Keratinocyte (primary cell): ENCODE results near the gene UNC5A. TPM values are rescaled to one million over a fixed set of nuclear protein-coding genes. Genes with fewer than 3 reads are reported as not detected.

Source experiments
- DNase-seq: peaks from one replicate; pipeline ENCODE4 v3.0.0-alpha.2; 2011; ENCODE audit warnings: low read depth, missing footprints, low spot score
- FAIRE-seq: peaks from 2 replicates; lab custom pipeline; 2011; peaks lifted over from hg19 to GRCh38; lab: Jason Lieb, UNC
- H2AFZ ChIP-seq: 2 replicates; pipeline ENCODE4 v1.6.0; 2012; ENCODE audit warnings: low read length, control low read depth, inconsistent platforms; ENCODE audit not compliant: control insufficient read depth
- H3K27ac ChIP-seq: 2 replicates; pipeline ENCODE4 v1.5.1; 2011; ENCODE audit warnings: low read length; ENCODE audit not compliant: control insufficient read depth, insufficient read depth
- H3K27me3 ChIP-seq: 3 replicates; pipeline ENCODE4 v1.6.0; 2011; ENCODE audit warnings: low read length; ENCODE audit not compliant: control insufficient read depth, insufficient read depth; ENCODE audit errors: extremely low read depth
- H3K36me3 ChIP-seq, 2 experiments: 2 replicates in 1 of 2; 3 replicates in 1 of 2; pipeline ENCODE4 v1.5.1; 2011; ENCODE audit warnings: low read length in 2 of 2, mild to moderate bottlenecking in 1 of 2; ENCODE audit not compliant: control insufficient read depth in 2 of 2, insufficient read depth in 2 of 2; ENCODE audit errors: extremely low read depth in 1 of 2
- H3K4me1 ChIP-seq: 3 replicates; pipeline ENCODE4 v1.5.1; 2011; ENCODE audit warnings: low read length; ENCODE audit not compliant: control insufficient read depth, insufficient read depth; ENCODE audit errors: extremely low read depth
- H3K4me2 ChIP-seq: 3 replicates; pipeline ENCODE4 v1.6.0; 2011; ENCODE audit warnings: low read depth, low read length; ENCODE audit not compliant: control insufficient read depth, insufficient read depth; ENCODE audit errors: extremely low read depth
- H3K4me3 ChIP-seq, 3 experiments: fragments of 200-600 bp in 1 of 3; sonication (generic) in 1 of 3; 2 replicates in 2 of 3; 3 replicates in 1 of 3; pipeline ENCODE4 v1.5.1; 2011 to 2016; ENCODE audit warnings: low read length in 3 of 3, mild to moderate bottlenecking in 3 of 3, control low read depth in 2 of 3, inconsistent platforms in 1 of 3, low read depth in 1 of 3, mixed read lengths in 1 of 3, mixed run types in 1 of 3, moderate library complexity in 1 of 3; ENCODE audit not compliant: control insufficient read depth in 2 of 3, insufficient read depth in 2 of 3; ENCODE audit errors: extremely low read depth in 1 of 3
- H3K79me2 ChIP-seq: 2 replicates; pipeline ENCODE4 v1.6.0; 2012; ENCODE audit warnings: low read length; ENCODE audit not compliant: control insufficient read depth, insufficient read depth
- H3K9ac ChIP-seq: 3 replicates; pipeline ENCODE4 v1.6.0; 2011; ENCODE audit warnings: low read length; ENCODE audit not compliant: control insufficient read depth, insufficient read depth; ENCODE audit errors: extremely low read depth
- H3K9me1 ChIP-seq: 3 replicates; pipeline ENCODE4 v1.6.0; 2011; ENCODE audit warnings: low read length; ENCODE audit not compliant: control insufficient read depth, insufficient read depth; ENCODE audit errors: extremely low read depth
- H3K9me3 ChIP-seq: 2 replicates; pipeline ENCODE4 v1.5.1; 2012; ENCODE audit warnings: low read depth, low read length; ENCODE audit not compliant: control insufficient read depth
- H4K20me1 ChIP-seq: 3 replicates; pipeline ENCODE4 v1.6.0; 2011; ENCODE audit warnings: low read length; ENCODE audit not compliant: control insufficient read depth, insufficient read depth; ENCODE audit errors: extremely low read depth
- EZH2 ChIP-seq: IDR thresholded peaks from one replicate; pipeline ENCODE4 v1.6.1; 2012; ENCODE audit warnings: inconsistent platforms, mild to moderate bottlenecking, low read length, moderate library complexity
- dilution Hi-C: fragments of 300-500 bp; cut with MboI; formaldehyde crosslinking; loops from one replicate; pipeline ENCODE4 v1.7.0; 2020; ENCODE audit warnings: low sequenced_read_pairs; ENCODE audit not compliant: extremely low pct_ligation_motif_present
- polyA plus RNA-seq, 5 experiments: library from polyadenylated mRNA; depleted of rRNA in 3 of 5; stranded (reverse) in 3 of 5; stranded (forward) in 1 of 5; unstranded in 1 of 5; fragments of >200 nt; gene quantifications; 1 replicate in 1 of 5; 2 replicates in 3 of 5; 3 replicates in 1 of 5; pipeline versions ENCODE4 v1.2.1 to v1.2.3, GENCODE V29; 2011 to 2012; ENCODE audit warnings: missing spikeins in 2 of 5, low read depth in 1 of 5, low replicate concordance in 1 of 5
- TF ChIP-seq, protein P1 (sequence below), 3 experiments: IDR thresholded peaks in 1 of 3; conservative IDR thresholded peaks in 1 of 3; optimal IDR thresholded peaks in 1 of 3; 2 replicates in 2 of 3; 3 replicates in 1 of 3; pipeline versions ENCODE3 to v1.5.1; 2011; ENCODE audit warnings: low read length in 3 of 3, mild to moderate bottlenecking in 3 of 3, moderate library complexity in 2 of 3, control low read depth in 1 of 3, inconsistent platforms in 1 of 3; ENCODE audit not compliant: insufficient read depth in 2 of 3; ENCODE audit errors: extremely low read depth in 1 of 3

Gene UNC5A
- polyA plus RNA-seq, 1 donor (not counting 4 experiments of a cell fraction or from before 2014, with no cell fraction given) = not detected

- Histone ChIP-seq H3K4me1 (no peaks in the 10 kb centered on the region), H3K4me2 (no peak overlapping the region), H3K27me3 (peaks cover 29% of the 10 kb centered on the region), H3K36me3 (no peaks in the 10 kb centered on the region), H4K20me1 (no peaks in the 10 kb centered on the region), H3K9me3 (no peaks in the 10 kb centered on the region), H3K79me2 (no peaks in the 10 kb centered on the region), H3K27ac (no peak overlapping the region), H3K9me1 (no peaks in the 10 kb centered on the region), H3K4me3 (no peak overlapping the region), H2AFZ (no peak overlapping the region), H3K9ac (no peak overlapping the region)
- no peak for FAIRE-seq
- DNase-seq = no peak
- dilution Hi-C loops = no loop called here
- TF ChIP-seq, protein P1, sequence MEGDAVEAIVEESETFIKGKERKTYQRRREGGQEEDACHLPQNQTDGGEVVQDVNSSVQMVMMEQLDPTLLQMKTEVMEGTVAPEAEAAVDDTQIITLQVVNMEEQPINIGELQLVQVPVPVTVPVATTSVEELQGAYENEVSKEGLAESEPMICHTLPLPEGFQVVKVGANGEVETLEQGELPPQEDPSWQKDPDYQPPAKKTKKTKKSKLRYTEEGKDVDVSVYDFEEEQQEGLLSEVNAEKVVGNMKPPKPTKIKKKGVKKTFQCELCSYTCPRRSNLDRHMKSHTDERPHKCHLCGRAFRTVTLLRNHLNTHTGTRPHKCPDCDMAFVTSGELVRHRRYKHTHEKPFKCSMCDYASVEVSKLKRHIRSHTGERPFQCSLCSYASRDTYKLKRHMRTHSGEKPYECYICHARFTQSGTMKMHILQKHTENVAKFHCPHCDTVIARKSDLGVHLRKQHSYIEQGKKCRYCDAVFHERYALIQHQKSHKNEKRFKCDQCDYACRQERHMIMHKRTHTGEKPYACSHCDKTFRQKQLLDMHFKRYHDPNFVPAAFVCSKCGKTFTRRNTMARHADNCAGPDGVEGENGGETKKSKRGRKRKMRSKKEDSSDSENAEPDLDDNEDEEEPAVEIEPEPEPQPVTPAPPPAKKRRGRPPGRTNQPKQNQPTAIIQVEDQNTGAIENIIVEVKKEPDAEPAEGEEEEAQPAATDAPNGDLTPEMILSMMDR (optimal IDR thresholded peaks at IDR 0.05 in 1 of 3, IDR thresholded peaks at IDR 0.05 in 1 of 3, conservative IDR thresholded peaks at IDR 0.05 in 1 of 3; ENCODE audit: extremely low read depth in 1 of 3, insufficient read depth in 2 of 3, low read length in 3 of 3) = no peak
- no peak for TF ChIP-seq EZH2
Measured at GRCh38 chr5:176850371-176851245, 40.2 kb downstream of the UNC5A start.

- H3K9ac ChIP-seq = no peak overlapping the region
- no peak for TF ChIP-seq EZH2
- TF ChIP-seq, protein P1 (optimal IDR thresholded peaks at IDR 0.05 in 1 of 3, IDR thresholded peaks at IDR 0.05 in 1 of 3, conservative IDR thresholded peaks at IDR 0.05 in 1 of 3; ENCODE audit: extremely low read depth in 1 of 3, insufficient read depth in 2 of 3, low read length in 3 of 3) = no peak
- no peak overlapping the region for H3K27ac ChIP-seq
- DNase-seq = no peak
- no peaks in the 10 kb centered on the region for H3K36me3 ChIP-seq
- dilution Hi-C loops = no loop called here
- no peaks in the 10 kb centered on the region for H4K20me1 ChIP-seq
- no peaks in the 10 kb centered on the region for H3K9me3 ChIP-seq
- no peak overlapping the region for H3K4me3 ChIP-seq
- H3K9me1 ChIP-seq = no peaks in the 10 kb centered on the region
- H3K27me3 ChIP-seq = peaks cover 28% of the 10 kb centered on the region
- H3K79me2 ChIP-seq = no peaks in the 10 kb centered on the region
- H3K4me1 ChIP-seq = no peaks in the 10 kb centered on the region
- no peak overlapping the region for H3K4me2 ChIP-seq
- H2AFZ ChIP-seq = no peak overlapping the region
- FAIRE-seq = no peak
Measured at GRCh38 chr5:176851380-176851779, 41.0 kb downstream of the UNC5A start.
